Spleen (tissue), 11 donors: ENCODE results near the gene DTWD2. TPM values are rescaled to one million over a fixed set of nuclear protein-coding genes. Genes with fewer than 3 reads are reported as not detected.
"Not testable (repeated sequence)": the region's sequence is repeated elsewhere in the genome, so short reads cannot be mapped to it uniquely, and the experiment has no call there.

Experiments
- DNase-seq: peaks from one replicate; pipeline ENCODE4 v3.0.0-alpha.2; 2020
- H3K27ac ChIP-seq, 8 donors: fragments of 200-600 bp; sonication (generic) in 7 of 8; 1 replicate in 4 of 8; 2 replicates in 4 of 8; pipeline versions ENCODE4 v1.5.0 to v1.8.0; 2016 to 2021; ENCODE audit warnings: inconsistent platforms in 4 of 8, mild to moderate bottlenecking in 4 of 8, moderate library complexity in 1 of 8
- H3K27me3 ChIP-seq, 7 donors: fragments of 200-600 bp; sonication (generic) in 6 of 7; replicated peaks in 1 of 7; 1 replicate in 4 of 7; 2 replicates in 3 of 7; pipeline versions ENCODE4 v1.5.0 to v1.8.0; 2016 to 2021; ENCODE audit warnings: inconsistent platforms in 3 of 7, mild to moderate bottlenecking in 1 of 7
- H3K36me3 ChIP-seq, 6 donors: fragments of 200-600 bp; sonication (generic) in 5 of 6; 1 replicate in 4 of 6; 2 replicates in 2 of 6; pipeline versions ENCODE4 v1.5.0 to v1.8.0; 2016 to 2021; ENCODE audit warnings: inconsistent platforms in 2 of 6
- H3K4me1 ChIP-seq, 6 donors: fragments of 200-600 bp; sonication (generic) in 5 of 6; 1 replicate in 3 of 6; 2 replicates in 3 of 6; pipeline versions ENCODE4 v1.5.0 to v1.8.0; 2016 to 2021; ENCODE audit warnings: inconsistent platforms in 3 of 6
- H3K4me3 ChIP-seq, 8 donors: fragments of 200-600 bp; sonication (generic) in 7 of 8; 1 replicate in 4 of 8; 2 replicates in 4 of 8; pipeline versions ENCODE4 v1.5.0 to v1.8.0; 2016 to 2021; ENCODE audit warnings: inconsistent platforms in 4 of 8, mild to moderate bottlenecking in 4 of 8, moderate library complexity in 2 of 8
- H3K9me3 ChIP-seq, 8 donors: fragments of 200-600 bp; sonication (generic) in 7 of 8; 1 replicate in 4 of 8; 2 replicates in 4 of 8; pipeline versions ENCODE4 v1.5.0 to v1.8.0; 2016 to 2021; ENCODE audit warnings: inconsistent platforms in 4 of 8
- POLR2A ChIP-seq, 3 donors: fragments of 450-650 bp; IDR thresholded peaks; one replicate each; pipeline ENCODE4 v1.5.1; 2017; ENCODE audit warnings: antibody characterized with exemption in 3 of 3, mild to moderate bottlenecking in 1 of 3
- POLR2AphosphoS5 ChIP-seq, 3 donors: sonication (generic); formaldehyde crosslinking; IDR thresholded peaks; one replicate each; pipeline ENCODE4 v1.5.1; 2017; ENCODE audit warnings: antibody characterized with exemption in 3 of 3
- WGBS, 5 donors: extraction: QIAGEN DNeasy Blood & Tissue Kit in 3 of 5; methylation state at CpG; one replicate each; pipeline versions ENCODE4 v1.1.5 to v1.1.7; 2013 to 2018; 5-methylcytosine and 5-hydroxymethylcytosine counted together
- intact Hi-C: fragments of 100-400 bp; cut with DNase I; formaldehyde crosslinking; loops from one replicate; pipeline ENCODE4 v1.15.0; 2023; ENCODE audit warnings: low total_unique reads
- polyA plus RNA-seq, 3 donors: library from polyadenylated mRNA; stranded (reverse); fragments of 200-250 nt; gene quantifications; one replicate each; pipeline ENCODE4 v1.2.1, GENCODE V29; 2013
- total RNA-seq, 7 donors: library from RNA; depleted of rRNA in 3 of 7; stranded (reverse); fragments of >200 nt in 3 of 7; fragmentation: NEBNext Ultra II Directional in 4 of 7; extraction: Animal tissue kit (Norgen Biotek cat#: 25700) in 4 of 7; gene quantifications; one replicate each; pipeline versions ENCODE4 v1.1.0 to v1.2.1, GENCODE V29; 2016 to 2021
- TF ChIP-seq, protein P1 (sequence below), 11 experiments: fragments of 200-600 bp in 7 of 11; fragments of 450-650 bp in 4 of 11; sonication (generic) in 4 of 11; IDR thresholded peaks in 8 of 11; conservative IDR thresholded peaks in 3 of 11; 1 replicate in 7 of 11; 2 replicates in 4 of 11; pipeline versions ENCODE4 v1.4.0 to v1.8.0; 2016 to 2021; ENCODE audit warnings: antibody characterized with exemption in 11 of 11, inconsistent platforms in 4 of 11, mild to moderate bottlenecking in 1 of 11
- donor health status: healthy with polysubstance abuse.
- donor health status: DM: no; HTN: no; CAD: no; lungs with moderate emphysema.
- donor health status: DM: no; HTN: no; CAD: no.
- donor health status: Bipolar disorder and iron deficiency.
- donor health status: healthy.
- donor health status: DM: no; HTN: no; CAD: no.
- donor health status: DM: yes; HTN: yes; CAD: no.

The DTWD2 gene
- total and polyA plus RNA-seq, 10 donors: 1.2 to 25.5 (median 8.6) TPM

DNA sequence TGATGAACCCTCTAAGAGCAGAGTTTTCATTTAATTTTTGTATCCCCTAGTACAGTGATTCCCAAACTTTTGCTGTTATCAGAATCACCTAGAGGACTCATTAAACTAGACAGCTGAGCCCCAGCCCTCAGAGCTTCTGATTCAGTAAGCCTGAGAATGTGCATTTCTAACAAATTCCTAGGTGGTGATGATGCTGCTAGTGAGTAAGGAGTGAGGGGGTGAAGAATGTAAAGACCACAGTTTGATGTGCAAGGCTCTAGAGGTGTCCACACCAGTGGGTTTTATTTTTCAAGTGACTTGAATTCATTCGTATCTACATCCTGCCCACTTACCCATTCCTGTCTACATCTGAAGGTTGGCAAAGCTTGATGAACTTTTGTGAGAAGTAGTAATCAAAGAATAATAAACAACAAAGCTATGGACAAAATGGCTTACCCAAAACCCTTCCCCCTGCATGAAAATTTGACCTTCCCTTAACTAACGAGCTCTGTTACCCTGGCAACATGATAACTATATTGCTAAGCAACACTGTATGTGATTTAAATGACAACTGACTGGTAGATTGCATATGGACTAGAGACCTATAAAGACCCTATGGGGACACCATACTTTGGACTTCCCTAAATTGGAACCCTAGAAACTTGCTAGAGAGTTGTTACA lies 35.2 kb downstream of the DTWD2 start:
- Histone ChIP-seq H3K36me3 (peaks cover 0 to 11% (median 0%) of the 10 kb centered on the region in 6 donors), H3K27ac (no peak overlapping the region), H3K27me3 (no peaks in the 10 kb centered on the region), H3K9me3 (no peaks in the 10 kb centered on the region), H3K4me3 (no peak overlapping the region), H3K4me1 (peaks cover 0 to 8% (median 0%) of the 10 kb centered on the region in 6 donors)
- DNase-seq: no peak
- intact Hi-C loops: no loop called here
- TF ChIP-seq POLR2A (IDR thresholded peaks at IDR 0.05) (no peak), POLR2AphosphoS5 (IDR thresholded peaks at IDR 0.05) (no peak)
- TF ChIP-seq, protein P1, sequence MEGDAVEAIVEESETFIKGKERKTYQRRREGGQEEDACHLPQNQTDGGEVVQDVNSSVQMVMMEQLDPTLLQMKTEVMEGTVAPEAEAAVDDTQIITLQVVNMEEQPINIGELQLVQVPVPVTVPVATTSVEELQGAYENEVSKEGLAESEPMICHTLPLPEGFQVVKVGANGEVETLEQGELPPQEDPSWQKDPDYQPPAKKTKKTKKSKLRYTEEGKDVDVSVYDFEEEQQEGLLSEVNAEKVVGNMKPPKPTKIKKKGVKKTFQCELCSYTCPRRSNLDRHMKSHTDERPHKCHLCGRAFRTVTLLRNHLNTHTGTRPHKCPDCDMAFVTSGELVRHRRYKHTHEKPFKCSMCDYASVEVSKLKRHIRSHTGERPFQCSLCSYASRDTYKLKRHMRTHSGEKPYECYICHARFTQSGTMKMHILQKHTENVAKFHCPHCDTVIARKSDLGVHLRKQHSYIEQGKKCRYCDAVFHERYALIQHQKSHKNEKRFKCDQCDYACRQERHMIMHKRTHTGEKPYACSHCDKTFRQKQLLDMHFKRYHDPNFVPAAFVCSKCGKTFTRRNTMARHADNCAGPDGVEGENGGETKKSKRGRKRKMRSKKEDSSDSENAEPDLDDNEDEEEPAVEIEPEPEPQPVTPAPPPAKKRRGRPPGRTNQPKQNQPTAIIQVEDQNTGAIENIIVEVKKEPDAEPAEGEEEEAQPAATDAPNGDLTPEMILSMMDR (IDR thresholded peaks at IDR 0.05 in 8 of 11, conservative IDR thresholded peaks at IDR 0.05 in 3 of 11): no peak
- WGBS, 5 donors: 79 to 88% (median 82%) methylated on average over 2 of the region's 2 CpGs

DNA sequence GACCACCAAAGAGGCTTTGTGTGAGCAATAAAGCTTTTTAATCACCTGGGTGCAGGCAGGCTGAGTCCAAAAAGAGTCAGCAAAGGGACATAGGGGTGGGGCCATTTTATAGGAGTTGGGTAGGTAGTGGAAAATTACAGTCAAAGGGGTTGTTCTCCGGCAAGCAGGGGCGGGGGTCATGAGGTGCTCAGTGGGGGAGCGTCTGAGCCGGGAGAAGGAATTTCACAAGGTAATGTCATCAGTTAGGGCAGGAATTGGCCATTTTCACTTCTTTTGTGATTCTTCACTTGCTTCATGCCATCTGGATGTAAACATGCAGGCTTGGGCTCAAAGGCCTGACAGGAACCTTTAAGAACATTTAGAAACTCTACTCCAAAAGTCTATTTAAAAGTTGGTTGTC lies 36.0 kb downstream of the DTWD2 start:
- H3K36me3 ChIP-seq, H3K27ac ChIP-seq, H3K4me1 ChIP-seq, intact Hi-C loops, DNase-seq, H3K4me3 ChIP-seq, H3K9me3 ChIP-seq, H3K27me3 ChIP-seq: not testable (repeated sequence)
- 86 to 98% (median 92%) methylated on average over 4 of the region's 4 CpGs for WGBS, 5 donors

DNA sequence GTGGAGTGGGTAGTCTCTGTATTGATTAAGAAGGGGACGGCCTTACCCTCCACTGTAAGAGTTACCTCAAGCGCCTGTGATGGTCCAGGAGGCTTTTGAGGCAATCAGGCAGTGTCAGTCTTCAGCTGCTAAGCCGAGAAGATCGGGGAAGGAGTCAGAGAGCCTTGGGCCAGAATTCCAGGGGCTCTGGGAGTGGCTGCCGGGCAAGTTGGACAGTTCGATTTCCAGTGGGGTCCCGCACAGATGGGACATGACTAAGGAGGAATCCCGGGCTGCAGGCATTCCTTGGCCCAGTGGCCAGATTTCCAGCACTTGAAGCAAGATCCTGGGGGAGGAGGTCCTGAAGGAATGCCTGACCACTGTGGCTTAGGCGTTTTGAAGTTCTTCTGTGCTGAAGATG lies 38.0 kb downstream of the DTWD2 start:
- H3K4me1 ChIP-seq, H3K27ac ChIP-seq, H3K4me3 ChIP-seq, H3K36me3 ChIP-seq, H3K27me3 ChIP-seq, DNase-seq, intact Hi-C loops, H3K9me3 ChIP-seq: not testable (repeated sequence)
- WGBS, 5 donors: 87 to 95% (median 92%) methylated on average over 9 of the region's 9 CpGs

DNA sequence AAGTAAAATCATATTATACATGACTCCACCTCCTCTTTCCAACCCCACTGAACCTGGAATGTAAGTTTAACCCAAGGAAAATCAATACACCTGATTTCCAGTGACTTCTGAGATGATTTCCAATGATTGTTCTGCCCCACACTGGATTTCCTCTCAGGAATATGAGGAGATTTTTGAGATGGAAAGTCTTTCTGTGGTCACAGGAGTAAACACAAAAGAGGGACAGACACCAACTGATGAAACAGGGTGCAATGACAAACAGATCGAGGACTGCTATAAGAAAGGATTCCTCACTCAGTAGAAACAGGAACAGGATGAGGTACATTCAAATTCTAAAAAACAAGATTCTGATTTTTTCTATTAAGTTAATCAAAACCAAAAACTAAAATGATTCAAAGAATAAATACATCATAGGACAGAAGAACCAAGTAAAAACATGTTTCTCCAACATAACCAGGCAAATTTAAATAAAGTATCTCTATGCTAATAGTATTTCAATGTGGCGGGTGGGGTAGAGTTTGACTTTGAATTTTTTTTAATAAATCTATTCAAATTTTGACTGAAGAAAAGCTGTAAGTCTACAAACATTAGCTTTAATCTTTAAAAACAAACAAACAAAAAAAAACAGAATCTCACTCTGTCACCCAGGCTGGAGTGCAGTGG lies 42.1 kb downstream of the DTWD2 start:
- 80 to 91% (median 89%) methylated on average over 2 of the region's 2 CpGs for WGBS, 5 donors
- Histone ChIP-seq H3K4me3 (no peak overlapping the region), H3K27ac (no peak overlapping the region), H3K4me1 (no peaks in the 10 kb centered on the region), H3K36me3 (peaks cover 0 to 26% (median 2%) of the 10 kb centered on the region in 6 donors), H3K9me3 (no peaks in the 10 kb centered on the region), H3K27me3 (no peaks in the 10 kb centered on the region)
- intact Hi-C loops: no loop called here
- TF ChIP-seq POLR2AphosphoS5 (IDR thresholded peaks at IDR 0.05) (no peak), POLR2A (IDR thresholded peaks at IDR 0.05) (no peak)
- TF ChIP-seq, protein P1 (IDR thresholded peaks at IDR 0.05 in 8 of 11, conservative IDR thresholded peaks at IDR 0.05 in 3 of 11): no peak
- no peak for DNase-seq

DNA sequence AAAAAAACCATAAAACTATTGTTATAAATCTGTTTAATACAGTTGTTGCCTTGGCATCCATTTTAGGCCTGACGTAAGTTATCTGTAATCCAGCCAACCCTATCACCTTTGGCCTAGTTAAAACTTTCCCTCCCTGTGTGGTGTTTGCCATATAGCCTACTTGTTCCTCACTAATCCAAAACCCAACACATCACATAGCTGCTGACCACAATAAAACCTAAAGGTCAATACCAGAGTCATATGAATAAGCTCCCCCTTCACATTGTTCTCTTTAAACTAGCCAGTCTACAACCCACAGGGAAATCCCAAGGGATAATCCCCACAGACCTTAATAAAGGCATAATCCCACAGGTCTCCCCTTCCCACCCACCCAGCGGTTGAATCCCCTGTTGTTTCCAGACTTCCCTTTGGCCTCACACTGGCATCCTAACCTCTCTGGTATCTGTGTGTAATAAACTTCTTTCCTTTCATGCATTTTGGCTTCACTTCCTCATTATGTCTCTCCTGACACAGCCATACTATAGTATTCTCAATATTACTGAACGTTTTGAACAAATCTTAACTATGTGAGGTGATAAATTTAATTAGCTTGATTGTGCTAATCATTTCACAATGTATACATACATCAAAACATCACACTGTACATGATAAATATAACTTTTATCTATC lies 50.8 kb downstream of the DTWD2 start:
- TF ChIP-seq, protein P1 (IDR thresholded peaks at IDR 0.05 in 8 of 11, conservative IDR thresholded peaks at IDR 0.05 in 3 of 11): no peak
- no peak for TF ChIP-seq POLR2A (IDR thresholded peaks at IDR 0.05)
- TF ChIP-seq POLR2AphosphoS5 (IDR thresholded peaks at IDR 0.05): no peak
- no peaks in the 10 kb centered on the region for H3K27me3 ChIP-seq
- intact Hi-C loops: no loop called here
- no peak for DNase-seq
- no peak overlapping the region for H3K4me3 ChIP-seq
- peaks cover 0 to 16% (median 0%) of the 10 kb centered on the region in 6 donors for H3K36me3 ChIP-seq
- H3K4me1 ChIP-seq: no peaks in the 10 kb centered on the region
- WGBS, 5 donors: 82 to 94% (median 91%) methylated on average over 3 of the region's 3 CpGs
- no peaks in the 10 kb centered on the region for H3K9me3 ChIP-seq
- no peak overlapping the region for H3K27ac ChIP-seq
